ENCODE results near the gene GEN1.

Gene GEN1

GRCh38 chr2:17728210-17728609 is 25.7 kb upstream of the GEN1 start:
- Histone ChIP-seq H3K4me1 (no peaks in the 10 kb centered on the region), H3K27me3 (no peaks in the 10 kb centered on the region), H3K9me3 (no peaks in the 10 kb centered on the region), H3K9ac (no peak overlapping the region), H3K4me2 (no peak overlapping the region), H4K20me1 (no peaks in the 10 kb centered on the region), H3K4me3 (no peak overlapping the region), H3K27ac (no peak overlapping the region), H3K36me3 (peaks cover 74% of the 10 kb centered on the region)
- no peak for TF ChIP-seq Cebpa-rat (IDR thresholded peaks at IDR 0.05)

DNA sequence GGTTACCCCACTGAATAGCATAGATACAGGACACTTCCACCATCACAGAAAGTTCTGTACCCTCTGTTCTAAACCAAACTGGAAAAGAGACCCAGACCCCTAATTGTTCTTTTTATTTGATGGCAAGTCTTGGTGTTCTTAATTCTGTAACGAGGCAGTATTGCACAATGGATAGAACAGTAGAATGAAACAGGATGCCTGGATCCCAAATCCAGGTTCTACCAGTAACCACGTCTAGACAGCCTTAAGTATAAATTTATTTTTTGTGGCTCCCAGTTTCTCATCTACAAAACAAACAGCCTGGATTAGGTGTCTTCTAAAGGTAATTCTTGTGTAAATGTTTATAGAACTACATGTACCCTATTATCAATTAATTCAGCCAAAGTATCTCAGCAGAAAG is 24.1 kb upstream of the GEN1 start:
- Histone ChIP-seq H3K9ac (no peak overlapping the region), H3K9me3 (no peaks in the 10 kb centered on the region), H3K27me3 (no peaks in the 10 kb centered on the region), H3K36me3 (peaks cover 77% of the 10 kb centered on the region), H3K4me3 (no peak overlapping the region), H3K27ac (no peak overlapping the region), H4K20me1 (no peaks in the 10 kb centered on the region), H3K4me2 (no peak overlapping the region), H3K4me1 (no peaks in the 10 kb centered on the region)
- no peak for TF ChIP-seq Cebpa-rat (IDR thresholded peaks at IDR 0.05)

DNA sequence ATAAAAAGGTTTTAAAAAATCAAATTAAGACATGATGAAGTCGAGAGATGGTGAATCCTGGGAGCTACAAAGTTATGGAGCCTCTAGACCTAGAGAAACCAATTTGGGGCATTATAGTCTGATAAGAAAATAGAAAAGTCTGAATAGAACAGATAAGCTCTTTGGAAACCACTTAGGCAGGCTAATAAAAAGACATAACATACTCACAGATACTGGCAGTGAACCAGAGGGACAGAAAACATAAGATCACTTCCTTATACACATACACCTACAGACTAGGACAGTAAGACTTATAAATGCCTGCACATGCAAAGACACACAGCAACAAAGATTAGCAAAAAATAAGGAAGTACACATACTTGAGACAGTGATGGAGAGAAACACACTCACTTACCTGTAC is 20.3 kb upstream of the GEN1 start:
- H3K4me1 ChIP-seq = no peaks in the 10 kb centered on the region
- no peak overlapping the region for H3K27ac ChIP-seq
- no peak overlapping the region for H3K4me3 ChIP-seq
- H3K9ac ChIP-seq = no peak overlapping the region
- no peak for TF ChIP-seq Cebpa-rat (IDR thresholded peaks at IDR 0.05)
- no peaks in the 10 kb centered on the region for H3K27me3 ChIP-seq
- no peaks in the 10 kb centered on the region for H4K20me1 ChIP-seq
- H3K36me3 ChIP-seq = peaks cover 87% of the 10 kb centered on the region
- no peaks in the 10 kb centered on the region for H3K9me3 ChIP-seq
- H3K4me2 ChIP-seq = no peak overlapping the region

- TF ChIP-seq Cebpa-rat (IDR thresholded peaks at IDR 0.05) = no peak
- no peak overlapping the region for H3K27ac ChIP-seq
- H3K9me3 ChIP-seq = no peaks in the 10 kb centered on the region
- H3K9ac ChIP-seq = no peak overlapping the region
- H3K27me3 ChIP-seq = no peaks in the 10 kb centered on the region
- no peak overlapping the region for H3K4me2 ChIP-seq
- no peaks in the 10 kb centered on the region for H3K4me1 ChIP-seq
- no peak overlapping the region for H3K4me3 ChIP-seq
- H3K36me3 ChIP-seq = peaks cover 85% of the 10 kb centered on the region
- H4K20me1 ChIP-seq = no peaks in the 10 kb centered on the region
Observed at GRCh38 chr2:17735864-17736263, 18.1 kb upstream of the GEN1 start.

GRCh38 chr2:17736989-17737388 is 16.9 kb upstream of the GEN1 start:
- no peak overlapping the region for H3K9ac ChIP-seq
- no peaks in the 10 kb centered on the region for H3K9me3 ChIP-seq
- H3K4me3 ChIP-seq = no peak overlapping the region
- TF ChIP-seq Cebpa-rat (IDR thresholded peaks at IDR 0.05) = no peak
- peaks cover 78% of the 10 kb centered on the region for H3K36me3 ChIP-seq
- H4K20me1 ChIP-seq = no peaks in the 10 kb centered on the region
- H3K4me2 ChIP-seq = no peak overlapping the region
- H3K27ac ChIP-seq = no peak overlapping the region
- H3K4me1 ChIP-seq = no peaks in the 10 kb centered on the region
- no peaks in the 10 kb centered on the region for H3K27me3 ChIP-seq

DNA sequence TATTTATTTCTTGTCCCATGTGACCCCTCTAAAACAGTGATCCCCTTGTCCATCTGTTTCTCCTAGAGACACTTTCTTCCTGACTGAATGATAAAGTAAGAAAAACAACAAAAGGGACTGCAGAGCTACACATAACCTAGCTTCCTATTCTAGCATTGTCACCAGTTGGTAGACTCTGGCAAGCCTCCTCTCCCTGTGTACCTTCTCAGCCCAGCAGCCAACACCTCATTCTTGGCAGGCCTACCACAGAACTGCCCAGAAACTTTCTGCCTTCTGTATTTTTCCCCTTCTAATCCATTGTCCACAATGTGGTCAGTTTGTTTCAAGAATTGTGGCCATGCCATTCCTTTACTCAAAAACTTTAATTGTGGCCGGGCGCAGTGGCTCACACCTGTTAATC is 13.7 kb upstream of the GEN1 start:
- no peaks in the 10 kb centered on the region for H4K20me1 ChIP-seq
- no peak overlapping the region for H3K27ac ChIP-seq
- no peaks in the 10 kb centered on the region for H3K9me3 ChIP-seq
- no peaks in the 10 kb centered on the region for H3K4me1 ChIP-seq
- peaks cover 73% of the 10 kb centered on the region for H3K36me3 ChIP-seq
- H3K4me2 ChIP-seq = no peak overlapping the region
- H3K4me3 ChIP-seq = no peak overlapping the region
- no peak overlapping the region for H3K9ac ChIP-seq
- TF ChIP-seq Cebpa-rat (IDR thresholded peaks at IDR 0.05) = no peak
- no peaks in the 10 kb centered on the region for H3K27me3 ChIP-seq

GRCh38 chr2:17747684-17748452 is 6.1 kb upstream of the GEN1 start:
- Histone ChIP-seq H3K27ac (no peak overlapping the region), H3K4me3 (no peak overlapping the region), H3K27me3 (no peaks in the 10 kb centered on the region), H3K4me1 (peaks cover 36% of the 10 kb centered on the region), H3K9ac (no peak overlapping the region), H4K20me1 (no peaks in the 10 kb centered on the region), H3K9me3 (no peaks in the 10 kb centered on the region), H3K36me3 (peaks cover 26% of the 10 kb centered on the region), H3K4me2 (no peak overlapping the region)
- no peak for TF ChIP-seq Cebpa-rat (IDR thresholded peaks at IDR 0.05)

DNA sequence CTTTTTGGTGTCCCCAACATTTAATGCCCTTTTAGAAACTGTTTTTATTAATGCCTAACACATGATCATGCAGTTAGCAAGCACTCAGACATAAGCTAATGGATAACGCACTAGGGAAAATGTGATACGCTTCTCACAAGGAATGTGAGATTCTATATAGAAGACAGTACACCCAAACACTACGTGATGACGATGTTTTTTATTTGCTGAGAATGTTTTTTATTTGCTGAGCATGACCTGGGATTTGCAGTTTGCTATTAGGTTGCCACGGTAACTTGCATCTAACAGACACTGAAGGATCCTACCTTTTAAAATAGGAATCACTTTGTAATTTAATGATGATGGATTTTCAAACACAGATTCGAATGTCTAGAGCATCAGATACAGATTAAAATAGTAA is 5.2 kb upstream of the GEN1 start:
- H3K4me2 ChIP-seq = no peak overlapping the region
- H3K4me3 ChIP-seq = no peak overlapping the region
- H3K27ac ChIP-seq = no peak overlapping the region
- peaks cover 38% of the 10 kb centered on the region for H3K4me1 ChIP-seq
- H4K20me1 ChIP-seq = no peaks in the 10 kb centered on the region
- no peak for TF ChIP-seq Cebpa-rat (IDR thresholded peaks at IDR 0.05)
- no peak overlapping the region for H3K9ac ChIP-seq
- peaks cover 22% of the 10 kb centered on the region for H3K36me3 ChIP-seq
- no peaks in the 10 kb centered on the region for H3K27me3 ChIP-seq
- no peaks in the 10 kb centered on the region for H3K9me3 ChIP-seq

DNA sequence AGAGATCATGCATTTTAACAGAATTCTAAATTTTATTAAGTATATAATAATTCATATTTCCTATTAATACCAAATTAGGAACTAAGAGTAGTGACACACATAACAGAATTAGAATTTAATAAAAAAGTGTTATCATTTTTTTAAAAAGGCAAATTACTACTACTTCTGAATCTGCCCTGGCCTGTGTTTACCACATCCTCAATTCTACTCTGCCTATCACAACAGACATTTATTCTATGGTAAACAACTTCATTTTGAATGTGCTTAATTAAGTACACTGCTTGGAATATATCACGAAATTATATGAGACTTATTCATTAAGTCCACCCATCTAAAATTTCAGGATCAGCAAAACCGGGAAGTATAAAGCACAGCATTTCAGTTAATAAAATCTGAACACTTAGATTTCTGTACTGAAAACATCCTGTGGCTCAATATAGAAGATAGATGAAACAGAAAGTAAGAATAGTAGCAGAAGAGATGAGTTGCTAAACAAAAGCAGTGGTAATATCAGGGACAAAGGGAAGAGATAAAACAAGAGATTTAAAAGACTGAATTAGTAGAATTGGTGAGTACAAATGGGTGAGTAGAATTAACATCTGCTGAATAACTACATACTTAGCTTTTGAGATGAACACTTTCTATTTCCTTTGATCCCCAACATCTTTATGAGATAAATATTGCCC is 4.0 kb upstream of the GEN1 start:
- Histone ChIP-seq H3K27me3 (no peaks in the 10 kb centered on the region), H3K36me3 (peaks cover 12% of the 10 kb centered on the region), H3K9ac (no peak overlapping the region), H3K4me1 (peaks cover 41% of the 10 kb centered on the region), H3K27ac (no peak overlapping the region), H4K20me1 (no peaks in the 10 kb centered on the region), H3K9me3 (no peaks in the 10 kb centered on the region), H3K4me2 (peak overlapping the region; percentile 34), H3K4me3 (no peak overlapping the region)
- TF ChIP-seq Cebpa-rat (IDR thresholded peaks at IDR 0.05) = no peak

DNA sequence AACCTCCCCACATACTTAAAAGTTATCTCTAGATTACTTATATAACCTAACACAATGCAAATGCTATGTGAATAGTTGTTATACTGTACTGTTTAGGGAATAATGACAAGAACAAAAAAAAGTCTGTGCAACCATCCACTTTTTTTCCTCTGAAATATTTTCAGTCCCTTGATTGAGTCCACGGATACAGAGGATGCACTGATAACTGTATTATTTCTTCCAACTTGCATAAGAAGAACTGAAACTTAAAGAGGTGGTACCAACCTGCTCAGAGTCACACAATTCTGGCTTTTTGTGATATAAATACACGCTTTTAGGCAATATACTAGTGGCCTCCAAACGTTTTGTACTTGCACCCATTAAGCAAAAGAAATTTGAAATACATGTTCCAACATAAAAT is 1.7 kb upstream of the GEN1 start:
- no peak for TF ChIP-seq Cebpa-rat (IDR thresholded peaks at IDR 0.05)
- no peaks in the 10 kb centered on the region for H3K27me3 ChIP-seq
- H4K20me1 ChIP-seq = no peaks in the 10 kb centered on the region
- H3K9me3 ChIP-seq = no peaks in the 10 kb centered on the region
- H3K4me2 ChIP-seq = peak overlapping the region; percentile 89
- peaks cover 64% of the 10 kb centered on the region for H3K4me1 ChIP-seq
- peak overlapping the region; percentile 95 for H3K4me3 ChIP-seq
- peaks cover 6% of the 10 kb centered on the region for H3K36me3 ChIP-seq
- peak overlapping the region; percentile 93; the same call in 1 of the 2 replicates for H3K9ac ChIP-seq
- H3K27ac ChIP-seq = no peak overlapping the region; the same call in 1 of the 2 replicates

Measured in BLaER1 (cell line).